Aorta (tissue), 5 donors: ENCODE data around the gene SPAG17. TPM values are rescaled to one million over a fixed set of nuclear protein-coding genes. Genes with fewer than 3 reads are reported as not detected.

ENCODE experiments used
- ATAC-seq: fragments of 200-7000 bp; cut with Tn5 transposase; one replicate; pipeline ENCODE4 v1.9.1; 2022; ENCODE audit warnings: moderate library complexity; ENCODE audit not compliant: low FRiP score
- DNase-seq, 2 donors: peaks; one replicate each; pipeline ENCODE4 v3.0.0-alpha.2; 2020
- H3K27ac ChIP-seq, 2 donors: one replicate each; pipeline ENCODE4 v1.5.1; 2013; ENCODE audit warnings: low read length in 2 of 2, mild to moderate bottlenecking in 2 of 2, moderate library complexity in 2 of 2, control low read depth in 1 of 2, inconsistent platforms in 1 of 2, low read depth in 1 of 2
- H3K27me3 ChIP-seq, 2 donors: one replicate each; pipeline ENCODE4 v1.6.1; 2013; ENCODE audit warnings: control low read depth in 1 of 2, low read length in 1 of 2, mild to moderate bottlenecking in 1 of 2, moderate library complexity in 1 of 2; ENCODE audit not compliant: insufficient read depth in 2 of 2, control insufficient read depth in 1 of 2
- H3K36me3 ChIP-seq, 2 donors: one replicate each; pipeline ENCODE4 v1.6.1; 2013; ENCODE audit warnings: control low read depth in 1 of 2, low read length in 1 of 2, mild to moderate bottlenecking in 1 of 2; ENCODE audit not compliant: insufficient read depth in 2 of 2, control insufficient read depth in 1 of 2
- H3K4me1 ChIP-seq, 2 donors: one replicate each; pipeline ENCODE4 v1.6.1; 2013; ENCODE audit warnings: low read length in 2 of 2, control low read depth in 1 of 2, mild to moderate bottlenecking in 1 of 2, moderate library complexity in 1 of 2; ENCODE audit not compliant: insufficient read depth in 2 of 2, control insufficient read depth in 1 of 2
- H3K4me3 ChIP-seq, 2 donors: one replicate each; pipeline ENCODE4 v1.5.1; 2013; ENCODE audit warnings: low read length in 2 of 2, control low read depth in 1 of 2, mild to moderate bottlenecking in 1 of 2
- H3K9me3 ChIP-seq: one replicate; pipeline ENCODE4 v1.6.1; 2013; ENCODE audit warnings: mild to moderate bottlenecking, low read length; ENCODE audit not compliant: control insufficient read depth
- WGBS, 2 donors: extraction: QIAGEN DNeasy Blood & Tissue Kit; methylation state at CpG; one replicate each; pipeline ENCODE4 v1.1.7; 2013; 5-methylcytosine and 5-hydroxymethylcytosine counted together
- intact Hi-C, 2 donors: fragments of 100-400 bp; cut with DNase I; formaldehyde crosslinking; loops; one replicate each; pipeline versions ENCODE4 v1.14.2 to v1.15.0; 2022
- polyA plus RNA-seq, 2 donors: library from polyadenylated mRNA; stranded (reverse); fragments of 200-250 nt; gene quantifications; one replicate each; pipeline ENCODE4 v1.2.3, GENCODE V29; 2013
- total RNA-seq, 2 donors: library from RNA; stranded (reverse); fragmentation: NEBNext Ultra II Directional; extraction: Animal tissue kit (Norgen Biotek cat#: 25700); gene quantifications; one replicate each; pipeline ENCODE4 v1.2.1, GENCODE V29; 2021
- donor health status: healthy with polysubstance abuse.
- donor health status: Bipolar disorder and iron deficiency.
- donor health status: DM: no; HTN: no; CAD: no.
- donor health status: DM: no; HTN: no; CAD: no.
- donor health status: DM: yes; HTN: yes; CAD: no.

The SPAG17 gene
- total and polyA plus RNA-seq, 4 donors = 0.06 TPM; not detected in 3

- intact Hi-C loops = no loop called here
- DNase-seq (no peak), ATAC-seq (no peak)
- Histone ChIP-seq H3K36me3 (no peaks in the 10 kb centered on the region), H3K4me1 (no peaks in the 10 kb centered on the region), H3K27me3 (peaks cover 0 to 2% of the 10 kb centered on the region in 2 donors), H3K27ac (no peak overlapping the region), H3K9me3 (no peaks in the 10 kb centered on the region), H3K4me3 (no peak overlapping the region)
- WGBS, 2 donors = 90 to 94% methylated on average over 12 of the region's 12 CpGs
These were observed 99.7 kb downstream of the SPAG17 start for GRCh38 chr1:118085365-118085764.

- no peaks in the 10 kb centered on the region for H3K4me1 ChIP-seq
- H3K9me3 ChIP-seq = no peaks in the 10 kb centered on the region
- intact Hi-C loops = no loop called here
- H3K27ac ChIP-seq = no peak overlapping the region
- WGBS, 2 donors = 62 to 69% methylated on average over 2 of the region's 2 CpGs
- DNase-seq = no peak
- H3K36me3 ChIP-seq = no peaks in the 10 kb centered on the region
- no peak overlapping the region for H3K4me3 ChIP-seq
- peaks cover 0 to 2% of the 10 kb centered on the region in 2 donors for H3K27me3 ChIP-seq
- ATAC-seq = no peak
These were observed 100.6 kb downstream of the SPAG17 start for GRCh38 chr1:118084400-118084799.

DNA sequence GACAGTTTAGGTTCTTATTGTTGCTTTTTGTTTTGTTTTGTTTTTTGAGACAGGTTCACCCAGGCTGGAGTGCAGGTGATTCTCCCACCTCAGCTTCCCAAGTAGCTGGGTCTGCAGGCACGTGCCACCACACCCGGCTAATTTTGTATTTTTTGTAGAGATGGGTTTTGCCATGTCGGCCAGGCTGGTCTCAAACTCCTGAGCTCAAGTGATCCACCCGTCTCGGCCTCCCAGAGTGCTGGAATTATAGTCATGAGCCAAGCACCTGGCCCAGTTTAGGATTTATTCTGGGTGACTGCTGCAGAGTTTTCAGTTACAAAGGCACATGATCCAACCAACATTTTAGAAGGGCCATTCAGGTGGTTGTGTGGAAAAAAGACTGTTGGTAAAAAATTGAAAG is 102.0 kb downstream of the SPAG17 start:
- WGBS, 2 donors = 92 to 94% methylated on average over 5 of the region's 5 CpGs
- no peaks in the 10 kb centered on the region for H3K9me3 ChIP-seq
- peaks cover 0 to 2% of the 10 kb centered on the region in 2 donors for H3K27me3 ChIP-seq
- DNase-seq (no peak), ATAC-seq (no peak)
- no peak overlapping the region for H3K27ac ChIP-seq
- H3K36me3 ChIP-seq = no peaks in the 10 kb centered on the region
- intact Hi-C loops = no loop called here
- H3K4me3 ChIP-seq = no peak overlapping the region
- no peaks in the 10 kb centered on the region for H3K4me1 ChIP-seq

DNA sequence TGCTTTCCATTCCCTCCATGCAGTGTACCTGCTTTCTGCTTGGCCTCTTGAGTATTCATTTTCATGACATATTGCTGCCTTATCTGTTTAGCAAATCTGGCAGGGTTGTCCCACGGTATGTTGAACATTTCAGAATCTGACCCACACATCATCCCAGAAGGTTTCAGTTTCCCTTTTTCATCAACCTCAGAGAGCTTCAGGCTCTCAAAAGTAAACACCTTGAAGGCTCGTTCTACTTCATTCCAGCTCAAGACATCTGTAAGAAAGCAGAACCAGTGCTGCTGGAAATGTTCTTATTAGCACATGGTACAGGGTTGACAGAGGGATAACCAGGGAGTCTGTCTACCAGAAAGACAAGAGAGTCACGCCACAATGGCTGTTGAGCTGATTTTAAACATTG is 103.6 kb downstream of the SPAG17 start:
- DNase-seq (no peak), ATAC-seq (no peak)
- Histone ChIP-seq H3K27me3 (peaks cover 0 to 2% of the 10 kb centered on the region in 2 donors), H3K4me1 (no peaks in the 10 kb centered on the region), H3K36me3 (no peaks in the 10 kb centered on the region), H3K27ac (no peak overlapping the region), H3K4me3 (no peak overlapping the region), H3K9me3 (no peaks in the 10 kb centered on the region)
- intact Hi-C loops = no loop called here
- 38 to 43% methylated on average over 3 of the region's 3 CpGs for WGBS, 2 donors

- intact Hi-C loops = no loop called here
- WGBS, 2 donors = 64 to 65% methylated on average over 2 of the region's 2 CpGs
These were observed 107.5 kb downstream of the SPAG17 start for GRCh38 chr1:118077331-118078045.

DNA sequence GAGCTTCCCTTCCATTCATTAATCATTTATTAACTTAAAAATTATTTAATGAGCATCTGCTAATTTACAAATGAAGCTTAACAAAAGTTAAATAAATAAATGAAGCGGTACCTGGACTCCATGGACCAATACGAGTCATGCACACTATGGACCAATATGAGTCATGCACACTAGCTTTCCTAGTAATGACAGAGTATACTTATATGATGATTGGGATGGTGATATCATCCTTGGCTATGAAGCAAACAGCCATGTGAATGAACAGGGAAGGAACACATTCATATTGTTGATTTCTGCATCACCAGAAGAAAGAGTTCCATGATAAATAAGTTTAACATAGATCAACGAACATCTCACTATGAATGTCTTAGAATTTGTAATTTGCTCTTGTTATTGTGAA is 109.9 kb downstream of the SPAG17 start:
- WGBS, 2 donors = 83 to 95% methylated on average over 3 of the region's 3 CpGs
- intact Hi-C loops = no loop called here
- ATAC-seq = no peak

More at GRCh38 chr1:118077331-118078045, 107.5 kb downstream of the SPAG17 start:
- H3K36me3 ChIP-seq = no peaks in the 10 kb centered on the region
- no peaks in the 10 kb centered on the region for H3K4me1 ChIP-seq
- no peak overlapping the region for H3K27ac ChIP-seq
- ATAC-seq = no peak
- H3K27me3 ChIP-seq = peaks cover 0 to 2% of the 10 kb centered on the region in 2 donors
- DNase-seq = no peak
- no peaks in the 10 kb centered on the region for H3K9me3 ChIP-seq
- H3K4me3 ChIP-seq = no peak overlapping the region

DNA sequence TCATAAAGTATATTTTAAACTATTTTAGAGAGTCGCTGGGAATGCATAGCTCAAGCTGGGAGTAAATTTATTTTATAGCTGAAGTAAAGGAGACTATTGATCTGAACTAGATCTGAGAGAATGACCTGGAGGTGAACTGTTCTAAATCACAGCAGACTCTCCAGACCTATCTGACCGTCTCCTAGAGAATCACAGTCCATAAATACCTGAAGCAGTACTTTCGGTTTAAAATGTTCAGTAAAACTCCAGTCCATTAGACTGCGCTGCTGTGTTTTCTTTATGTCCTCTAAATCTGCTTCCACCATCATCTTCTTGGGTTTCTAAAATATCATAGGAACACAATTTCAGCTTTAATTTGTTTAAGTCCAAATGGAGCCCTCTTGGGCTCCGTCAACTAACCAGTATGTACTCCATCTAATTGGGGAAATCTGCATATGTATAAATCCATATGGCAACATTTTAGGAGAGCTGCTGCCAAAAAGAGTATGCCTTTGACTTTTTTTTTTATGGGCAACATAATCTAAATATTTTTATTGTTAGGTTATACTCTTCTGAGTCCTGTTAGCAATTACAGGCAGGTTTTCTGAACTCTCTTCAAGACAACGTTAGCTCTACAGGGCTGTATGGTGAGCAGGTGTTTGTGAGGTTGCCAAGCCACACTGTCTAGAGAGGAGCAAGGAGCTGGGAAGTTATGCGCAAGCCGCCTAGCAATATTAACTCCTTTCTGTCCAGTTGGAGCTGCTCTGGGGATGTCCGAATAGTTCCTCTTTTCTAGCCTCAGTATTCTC is 111.2 kb downstream of the SPAG17 start:
- H3K36me3 ChIP-seq = no peaks in the 10 kb centered on the region
- H3K9me3 ChIP-seq = no peaks in the 10 kb centered on the region
- ATAC-seq (no peak), DNase-seq (no peak)
- 50 to 53% methylated on average over 9 of the region's 9 CpGs for WGBS, 2 donors
- H3K4me1 ChIP-seq = no peaks in the 10 kb centered on the region
- H3K27ac ChIP-seq = no peak overlapping the region
- H3K27me3 ChIP-seq = no peaks in the 10 kb centered on the region
- intact Hi-C loops = no loop called here
- no peak overlapping the region for H3K4me3 ChIP-seq

More for the DNA sequence above, 109.9 kb downstream of the SPAG17 start:
- Histone ChIP-seq H3K27ac (no peak overlapping the region), H3K4me1 (no peaks in the 10 kb centered on the region), H3K27me3 (no peaks in the 10 kb centered on the region), H3K9me3 (no peaks in the 10 kb centered on the region), H3K4me3 (no peak overlapping the region), H3K36me3 (no peaks in the 10 kb centered on the region)
- DNase-seq = no peak

- Histone ChIP-seq H3K27me3 (no peaks in the 10 kb centered on the region), H3K4me1 (no peaks in the 10 kb centered on the region), H3K4me3 (no peak overlapping the region), H3K27ac (no peak overlapping the region), H3K36me3 (no peaks in the 10 kb centered on the region), H3K9me3 (no peaks in the 10 kb centered on the region)
- intact Hi-C loops = no loop called here
- ATAC-seq = no peak
- WGBS, 2 donors = 83% methylated on average over 2 of the region's 2 CpGs
- DNase-seq = no peak
These were observed 135.0 kb downstream of the SPAG17 start for GRCh38 chr1:118049981-118050380.
